Fibroblast of upper back skin (primary cell): ENCODE data around the gene AIF1L.
"Not testable (repeated sequence)": the region's sequence is repeated elsewhere in the genome, so short reads cannot be mapped to it uniquely, and the experiment has no call there.

Source experiments
- DNase-seq: peaks from one replicate; pipeline ENCODE4 v3.0.0-alpha.2; 2013

Gene AIF1L

DNA sequence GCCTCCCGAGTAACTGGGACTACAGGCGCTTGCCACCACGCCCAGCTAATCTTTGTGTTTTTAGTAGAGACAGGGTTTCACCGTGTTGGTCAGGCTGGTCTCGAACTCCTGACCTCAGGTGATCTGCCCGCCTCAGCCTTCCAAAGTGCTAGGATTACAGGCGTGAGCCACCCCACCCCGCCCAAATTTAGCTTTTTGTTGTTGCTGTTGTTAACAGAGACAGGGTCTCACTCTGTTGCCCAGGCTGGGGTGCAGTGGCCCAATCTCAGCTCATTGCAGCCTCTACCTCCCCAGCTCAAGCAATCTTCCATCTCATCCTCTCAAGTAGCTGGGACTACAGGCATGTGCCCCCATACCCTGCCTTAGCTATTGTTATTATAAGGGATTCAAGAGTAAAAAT, 3.5 kb downstream of the AIF1L start:
- not testable (repeated sequence) for DNase-seq

DNA sequence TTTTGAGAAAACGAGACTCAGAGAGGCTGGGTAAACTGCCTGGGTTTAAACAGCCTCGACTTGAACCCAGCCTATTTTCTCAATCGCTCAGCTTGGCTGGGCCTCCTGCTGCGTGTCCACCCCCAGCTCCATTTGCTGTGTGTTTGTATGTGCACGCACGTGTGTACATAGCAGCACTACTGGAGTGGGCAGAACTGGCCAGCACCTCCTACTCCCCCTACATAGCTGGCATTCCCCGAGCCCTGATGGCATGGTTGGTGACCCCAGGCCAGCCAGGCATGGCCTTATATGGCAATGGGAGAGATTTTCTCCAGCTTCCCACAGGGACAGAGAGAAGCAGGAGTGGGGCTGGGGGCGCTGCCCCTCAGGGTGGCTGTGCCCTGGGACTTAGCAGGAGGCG, 4.1 kb downstream of the AIF1L start:
- DNase-seq: no peak

DNA sequence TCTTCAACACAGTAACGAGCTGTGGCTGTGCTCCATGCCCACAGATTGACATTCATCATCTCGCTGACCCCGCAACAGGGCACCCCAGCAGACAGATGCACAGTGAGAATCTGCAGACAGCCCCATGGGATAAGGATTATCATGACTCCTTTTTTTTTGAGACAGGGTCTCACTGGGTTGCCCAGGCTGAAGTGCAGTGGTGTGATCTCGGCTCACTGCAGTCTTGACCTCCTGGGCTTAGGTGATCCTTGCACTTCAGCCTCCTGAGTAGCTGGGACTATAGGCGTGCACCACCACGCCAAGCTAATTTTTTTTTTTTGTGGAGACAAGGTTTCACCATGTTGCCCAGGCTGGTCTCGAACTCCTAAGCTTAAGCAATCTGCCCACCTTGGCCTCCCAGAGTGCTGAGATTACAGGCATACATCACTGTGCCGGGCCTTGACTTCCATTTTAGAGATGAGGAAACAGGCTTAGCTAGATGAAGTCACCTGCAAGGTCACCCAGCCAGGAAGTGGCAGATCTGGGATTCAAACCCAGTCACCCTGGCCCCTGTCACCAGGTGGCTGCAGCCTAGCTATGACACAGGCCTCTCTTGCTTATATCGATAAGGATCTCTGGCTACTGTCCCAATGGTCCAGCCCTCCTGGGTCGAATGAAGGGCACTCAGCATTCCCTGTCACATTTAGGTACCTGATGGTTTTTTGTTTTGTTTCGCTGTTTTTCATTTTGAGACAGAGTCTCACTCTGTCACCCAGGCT, 5.1 kb downstream of the AIF1L start:
- no peak for DNase-seq

DNA sequence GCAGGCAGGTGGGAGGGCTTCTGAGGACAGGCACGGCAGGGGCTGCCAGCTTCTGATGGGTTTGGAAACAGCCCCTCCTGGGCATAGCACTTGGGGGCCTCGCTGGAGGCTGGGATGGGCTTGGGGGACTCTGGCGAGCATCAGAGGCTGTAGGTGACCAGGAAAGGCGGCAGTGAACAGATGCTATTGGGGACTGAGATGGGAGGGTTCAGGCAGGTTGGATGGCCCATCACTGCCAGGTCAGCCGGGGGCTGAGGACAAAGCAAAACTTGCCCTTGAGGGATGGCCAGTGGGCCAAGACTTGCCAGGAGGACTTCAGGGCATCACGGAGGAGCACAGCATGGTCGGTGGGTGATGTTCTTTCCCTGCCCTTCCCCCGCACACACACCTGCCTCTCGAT, 6.7 kb downstream of the AIF1L start:
- no peak for DNase-seq

DNA sequence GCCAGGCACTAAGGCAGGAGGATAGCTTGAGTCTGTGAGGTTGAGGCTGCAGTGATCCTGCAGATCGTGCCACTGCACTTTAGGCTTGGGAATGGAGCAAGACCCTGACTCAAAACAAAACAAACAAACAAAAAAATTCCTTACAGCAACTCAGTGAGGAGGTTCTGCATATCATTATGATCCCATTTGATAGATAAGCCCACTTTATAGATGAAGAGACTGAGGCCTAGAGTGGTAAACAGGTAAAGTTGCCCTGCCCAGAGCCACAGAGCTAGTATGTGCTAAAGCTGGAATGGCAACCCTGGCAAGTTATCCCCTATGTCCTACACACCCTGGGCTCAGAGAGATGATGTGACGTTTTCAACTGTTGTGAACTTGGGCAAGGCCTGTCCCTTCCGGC, 7.2 kb downstream of the AIF1L start:
- no peak for DNase-seq

DNA sequence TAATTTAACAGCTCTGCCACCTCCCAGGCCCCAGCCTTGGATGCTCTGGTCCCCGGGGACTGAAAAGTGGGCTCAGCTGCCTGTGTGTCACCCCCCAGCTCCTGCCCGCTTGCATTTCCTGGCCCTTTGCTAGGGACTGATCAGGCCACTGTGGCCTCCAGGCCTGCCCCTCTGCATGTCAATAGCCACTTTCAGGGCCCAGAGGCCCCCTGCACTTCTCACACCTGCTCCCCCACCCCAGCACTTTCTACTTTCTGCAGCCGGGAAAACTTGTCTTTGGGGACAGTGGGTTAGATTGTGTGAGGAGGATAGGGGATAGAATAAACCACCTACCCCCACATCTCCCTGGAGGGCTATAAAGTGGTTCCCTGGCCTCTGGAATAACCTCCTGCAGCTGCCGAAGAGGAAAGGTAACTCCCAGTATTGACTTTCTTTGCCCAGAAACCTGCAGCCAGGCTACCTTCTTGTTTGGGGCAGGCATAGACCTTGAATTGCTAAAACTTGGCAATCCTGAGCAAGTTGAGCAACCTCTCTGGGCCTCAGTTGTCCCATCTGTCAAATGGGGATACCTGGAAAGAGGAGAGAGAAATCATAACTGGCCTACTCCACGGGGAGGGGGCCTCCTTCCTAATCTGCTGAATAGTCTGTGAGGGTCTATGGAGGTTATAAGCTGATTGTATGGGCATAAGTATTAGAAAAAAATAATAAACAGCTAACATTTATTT, 7.8 kb downstream of the AIF1L start:
- DNase-seq: no peak

DNA sequence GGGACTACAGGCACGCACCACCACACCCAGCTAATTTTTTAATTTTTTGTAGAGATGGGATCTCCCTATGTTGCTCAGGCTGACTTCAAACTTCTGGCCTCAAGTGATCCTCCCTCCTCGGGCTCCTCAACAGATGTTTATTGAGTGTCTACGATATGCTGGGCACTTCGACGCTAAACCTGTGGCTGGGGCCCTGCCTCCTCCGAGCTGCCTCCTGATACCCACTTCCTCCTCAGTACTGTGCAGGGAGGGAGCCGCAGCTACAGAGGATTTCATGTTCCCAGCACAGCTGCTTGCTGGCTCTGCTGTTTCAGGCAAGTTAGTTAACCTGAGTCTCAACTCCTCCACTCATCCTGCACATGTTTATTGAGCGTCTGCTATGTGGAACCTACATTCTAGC, 9.6 kb downstream of the AIF1L start:
- no peak for DNase-seq

DNA sequence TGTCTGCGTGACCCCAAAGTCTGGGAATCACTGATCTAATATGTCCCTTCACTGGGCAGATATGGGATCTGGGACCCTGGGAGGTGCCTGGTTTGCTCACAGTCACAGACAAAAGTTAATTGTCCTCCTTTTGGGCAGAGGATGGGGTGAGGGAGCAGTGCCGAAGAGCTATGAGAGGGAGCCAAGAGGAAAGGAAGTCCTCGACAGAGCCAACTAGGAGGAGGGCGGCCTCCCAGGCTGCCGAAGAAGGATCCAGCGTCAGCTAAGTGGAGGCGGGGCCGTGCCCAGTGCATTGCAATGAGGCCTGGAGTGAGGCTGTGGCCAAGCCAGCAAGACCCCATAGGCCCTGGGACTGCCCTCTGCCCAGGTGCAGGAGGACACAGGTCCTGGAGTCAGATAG, 11.4 kb downstream of the AIF1L start:
- no peak for DNase-seq

DNA sequence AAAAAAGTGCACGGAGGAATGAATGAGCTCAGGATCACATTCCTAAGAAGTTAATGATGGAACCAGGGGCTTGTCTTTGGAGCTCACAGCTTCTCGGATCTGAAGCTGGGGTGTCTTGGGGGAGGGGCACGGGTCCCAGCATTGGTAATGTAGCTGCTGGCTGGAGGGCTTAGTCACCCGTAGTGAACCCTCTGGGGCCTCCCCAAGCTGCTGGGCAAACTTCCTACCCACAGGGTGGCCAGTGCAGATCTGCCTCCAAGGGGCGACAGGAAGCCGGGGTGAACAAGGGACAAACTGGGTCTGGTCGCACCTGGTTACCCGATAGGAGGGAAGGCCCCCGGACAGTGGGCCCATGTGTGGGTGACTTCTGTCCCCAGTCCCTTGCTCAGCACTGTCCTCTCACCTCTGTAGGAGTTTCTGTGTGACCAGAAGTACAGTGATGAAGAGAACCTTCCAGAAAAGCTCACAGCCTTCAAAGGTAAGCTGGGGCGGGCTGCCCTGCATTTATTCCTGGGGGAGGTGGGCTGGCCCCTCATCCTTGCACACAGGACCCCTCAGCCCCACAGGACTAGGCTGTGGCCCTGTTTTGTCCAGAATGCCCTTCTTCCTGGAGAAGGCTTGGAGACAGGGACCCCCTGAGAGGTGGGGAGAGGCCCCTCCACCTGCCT, 15.0 kb downstream of the AIF1L start:
- no peak for DNase-seq

DNA sequence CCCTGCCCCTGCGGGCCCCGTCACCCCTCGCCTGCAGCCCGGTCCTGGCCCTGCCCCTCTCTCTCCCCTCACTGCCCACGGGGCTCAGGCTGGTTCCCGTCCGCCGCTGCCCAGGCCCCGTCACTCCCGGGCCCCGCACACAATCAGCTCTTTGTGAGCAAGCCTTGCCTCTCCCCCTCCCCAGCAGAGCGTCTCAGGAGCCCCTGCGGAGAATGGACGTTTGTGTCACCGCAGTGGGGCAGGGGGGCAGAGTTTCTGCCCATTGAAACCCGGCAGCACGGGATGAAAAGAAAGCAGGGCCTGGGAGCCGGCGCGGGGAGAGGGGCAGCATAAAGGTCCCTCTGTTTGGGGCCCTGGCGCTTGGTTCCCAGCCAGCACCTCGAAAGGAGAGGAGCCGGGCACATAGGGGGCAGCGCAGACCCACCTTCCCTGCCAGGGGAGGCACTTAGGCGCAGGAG, 15.6 kb downstream of the AIF1L start:
- DNase-seq: no peak

DNA sequence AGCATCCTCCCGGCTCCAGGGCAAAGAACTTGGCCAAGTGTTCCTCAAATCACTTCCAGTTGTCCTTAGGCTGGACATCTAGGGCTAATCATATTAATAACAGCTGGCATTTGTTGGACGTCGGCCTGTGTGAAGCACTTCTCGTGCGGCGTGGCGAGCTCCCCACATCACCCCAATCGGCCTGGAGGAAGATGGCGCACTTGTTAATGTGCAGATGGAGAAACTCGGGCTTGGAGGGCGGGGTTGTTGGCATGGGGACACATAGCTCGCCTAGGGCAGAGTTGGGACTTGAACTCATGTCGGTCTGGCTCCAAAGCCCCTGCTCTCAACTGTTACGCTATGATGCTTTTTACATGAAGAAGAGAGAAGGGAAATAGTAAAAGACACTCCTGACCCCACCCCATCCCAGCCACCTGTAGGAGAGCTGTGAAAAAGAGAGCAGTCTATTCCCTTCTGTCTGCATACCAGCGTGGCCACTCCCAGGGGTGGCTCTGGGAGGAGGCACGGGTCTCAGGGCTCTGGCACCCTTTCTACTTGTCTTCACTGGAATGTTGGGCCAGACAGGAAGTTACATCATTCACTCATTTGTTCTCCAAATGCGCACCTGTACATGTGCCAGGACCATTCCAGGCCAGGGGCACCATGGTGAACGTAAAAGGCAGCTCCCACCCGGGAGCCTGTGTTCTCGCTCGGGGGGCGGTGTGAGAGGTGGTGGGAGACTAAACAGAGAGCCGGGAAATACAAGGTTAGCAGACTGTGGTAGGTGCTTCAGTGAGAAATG, 16.2 kb downstream of the AIF1L start:
- no peak for DNase-seq

DNA sequence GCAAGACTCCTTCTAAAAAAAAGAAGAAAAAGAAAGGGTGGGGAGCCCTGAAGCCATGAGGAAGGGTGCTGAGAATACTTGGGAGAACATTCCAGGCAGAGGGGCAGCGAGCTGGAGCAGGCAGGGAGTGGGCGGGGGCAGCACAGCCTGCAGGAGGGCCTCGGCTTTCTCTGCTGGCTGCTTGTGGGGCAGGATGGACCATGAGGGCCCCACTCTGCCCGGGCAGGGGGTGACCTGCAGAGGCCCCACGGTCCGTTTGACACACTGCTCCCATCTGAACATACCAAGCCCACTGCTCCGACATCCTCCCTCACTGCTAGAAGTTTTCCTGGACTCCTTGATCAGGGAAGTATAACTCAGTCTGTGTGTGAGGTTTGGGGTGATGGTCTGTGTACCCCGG, 17.3 kb downstream of the AIF1L start:
- no peak for DNase-seq

DNA sequence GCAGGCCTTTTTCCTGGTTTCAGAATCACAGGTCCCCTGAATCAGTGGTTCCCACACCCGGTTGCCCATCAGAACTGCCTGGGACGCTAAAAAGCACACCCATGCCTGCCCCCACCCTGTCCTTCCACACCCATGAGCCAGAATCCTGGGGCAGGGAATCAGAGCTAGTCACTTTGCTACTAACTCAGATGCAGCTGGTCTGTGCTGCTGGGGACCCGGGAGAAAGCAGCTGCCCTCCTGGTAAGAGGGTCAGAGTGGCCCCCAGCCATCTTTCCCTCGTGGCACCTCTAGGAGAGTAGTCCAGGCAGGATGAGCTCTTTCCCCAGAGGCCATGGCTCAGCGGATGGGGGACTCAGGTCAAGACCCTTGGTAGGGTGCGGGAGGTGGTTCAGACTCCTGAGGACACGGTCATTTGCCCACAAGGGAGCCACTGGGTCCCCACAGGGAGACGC, 17.8 kb downstream of the AIF1L start:
- DNase-seq: no peak

DNA sequence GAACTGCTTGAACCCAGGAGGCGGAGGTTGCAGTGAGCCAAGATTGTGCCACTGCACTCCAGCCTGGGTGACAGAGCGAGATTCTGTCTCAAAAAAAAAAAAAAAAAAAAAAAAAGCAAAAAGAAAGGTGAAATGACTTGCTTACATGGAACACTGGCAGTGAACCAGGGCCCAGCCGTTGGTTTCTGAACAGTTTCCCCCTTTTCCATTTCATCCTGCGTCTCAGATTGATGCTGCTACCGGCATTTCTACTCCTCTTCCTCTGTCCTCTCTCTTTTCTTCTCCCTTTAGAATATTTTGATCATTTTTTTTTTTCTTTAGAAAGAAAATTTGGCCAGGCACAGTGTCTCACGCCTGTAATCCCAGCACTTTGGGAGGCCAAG, 19.0 kb downstream of the AIF1L start:
- not testable (repeated sequence) for DNase-seq

DNA sequence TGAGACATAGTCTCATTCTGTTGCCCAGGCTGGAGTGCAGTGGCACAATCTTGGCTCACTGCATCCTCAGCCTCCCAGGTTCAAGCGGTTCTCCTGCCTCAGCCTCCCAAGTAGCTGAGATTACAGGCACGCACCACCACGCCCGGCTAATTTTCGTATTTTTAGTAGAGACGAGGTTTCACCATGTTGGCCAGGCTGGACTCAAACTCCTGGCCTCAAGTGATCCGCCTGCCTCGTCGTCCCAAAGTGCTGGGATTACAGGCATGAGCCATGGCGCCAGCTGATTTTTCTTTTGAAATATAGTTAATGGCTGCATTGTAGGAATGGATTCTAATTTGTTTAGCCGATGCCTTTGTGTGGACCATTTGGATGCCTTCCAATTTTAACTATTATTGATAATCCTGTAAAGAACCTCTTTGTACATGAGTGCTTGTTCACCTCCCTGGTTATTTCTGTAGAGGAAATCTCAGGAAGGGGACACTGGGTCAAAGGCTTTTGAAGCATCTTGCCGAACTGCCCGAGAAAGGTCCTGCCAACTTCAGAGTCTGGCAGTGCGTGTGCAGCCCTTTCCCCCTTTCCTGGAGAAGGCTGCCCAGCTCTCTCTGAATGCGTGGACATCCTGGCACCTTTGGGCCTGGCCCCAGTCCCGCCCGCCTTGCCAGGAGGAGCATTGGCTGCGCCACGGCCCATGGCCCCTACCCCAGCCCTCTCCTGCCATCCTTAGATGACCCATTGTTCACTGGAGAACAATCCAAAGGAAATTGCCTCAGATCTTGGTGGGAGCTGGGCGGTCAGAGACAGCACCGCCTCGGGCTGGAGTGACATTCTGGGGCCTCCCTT, 20.2 kb downstream of the AIF1L start:
- DNase-seq: no peak

DNA sequence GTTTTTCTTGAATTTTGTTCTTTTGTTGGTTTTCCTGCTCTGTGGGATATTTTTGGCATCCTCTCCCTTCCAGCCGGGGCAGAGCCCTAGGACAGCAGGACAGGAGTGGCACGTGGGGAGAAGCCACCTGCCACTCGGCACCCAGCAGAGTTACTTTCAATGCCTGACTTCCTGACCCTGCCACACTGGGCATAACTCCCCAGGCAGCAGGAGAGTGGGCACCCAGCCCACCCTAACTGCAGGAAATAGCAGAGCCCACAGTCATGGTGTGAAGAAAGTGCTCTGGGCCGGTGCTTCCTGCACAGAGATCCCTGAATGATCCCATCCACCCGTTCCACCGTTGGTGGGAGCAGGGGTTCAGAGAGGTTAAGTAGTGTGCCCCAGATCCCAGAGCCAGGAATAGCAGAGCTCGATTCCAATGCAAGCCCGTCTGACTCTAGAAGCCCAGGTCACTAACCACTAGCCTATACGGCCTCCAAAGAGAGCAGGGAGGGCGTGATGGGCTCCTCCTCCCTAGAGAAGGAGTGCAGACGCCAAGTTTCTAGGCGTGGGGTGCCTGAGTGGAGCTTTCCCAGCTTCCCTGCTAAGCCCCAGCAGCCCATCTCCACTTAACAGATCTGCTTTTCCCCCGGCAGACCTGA, 20.9 kb downstream of the AIF1L start:
- DNase-seq: no peak

DNA sequence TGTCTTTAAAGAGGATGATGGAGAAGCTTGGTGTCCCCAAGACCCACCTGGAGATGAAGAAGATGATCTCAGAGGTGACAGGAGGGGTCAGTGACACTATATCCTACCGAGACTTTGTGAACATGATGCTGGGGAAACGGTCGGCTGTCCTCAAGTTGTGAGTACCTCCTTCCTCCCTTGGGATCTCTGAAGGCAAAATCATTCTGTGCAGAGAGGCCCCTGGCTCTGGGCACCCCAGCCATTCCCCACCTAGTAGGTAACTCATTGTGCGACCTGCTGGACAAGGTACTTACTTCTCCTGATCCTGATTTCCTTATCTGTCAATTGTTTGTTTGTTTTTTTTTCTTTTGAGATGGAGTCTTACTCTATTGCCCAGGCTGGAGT, 21.4 kb downstream of the AIF1L start:
- DNase-seq: no peak

DNA sequence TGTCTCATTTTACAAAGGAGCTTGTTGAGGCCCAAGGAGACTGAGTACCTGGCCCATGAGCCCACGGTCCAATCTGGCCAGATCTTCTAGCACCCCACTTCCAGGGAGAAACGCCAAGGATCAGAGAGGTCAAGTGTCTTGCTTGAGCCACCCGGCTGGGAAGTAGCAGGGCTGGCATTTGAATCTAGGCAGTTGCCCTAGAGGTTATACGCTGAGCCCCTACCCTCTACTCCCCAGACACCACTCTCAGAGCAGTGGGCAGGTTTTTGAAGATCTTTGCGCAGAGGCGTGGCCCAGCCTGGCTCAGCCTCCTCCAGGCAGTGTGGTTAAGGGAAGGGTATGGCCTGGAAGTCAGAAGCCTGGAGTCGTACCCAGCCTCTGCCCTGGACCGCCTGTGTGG, 23.3 kb downstream of the AIF1L start:
- DNase-seq: no peak

DNA sequence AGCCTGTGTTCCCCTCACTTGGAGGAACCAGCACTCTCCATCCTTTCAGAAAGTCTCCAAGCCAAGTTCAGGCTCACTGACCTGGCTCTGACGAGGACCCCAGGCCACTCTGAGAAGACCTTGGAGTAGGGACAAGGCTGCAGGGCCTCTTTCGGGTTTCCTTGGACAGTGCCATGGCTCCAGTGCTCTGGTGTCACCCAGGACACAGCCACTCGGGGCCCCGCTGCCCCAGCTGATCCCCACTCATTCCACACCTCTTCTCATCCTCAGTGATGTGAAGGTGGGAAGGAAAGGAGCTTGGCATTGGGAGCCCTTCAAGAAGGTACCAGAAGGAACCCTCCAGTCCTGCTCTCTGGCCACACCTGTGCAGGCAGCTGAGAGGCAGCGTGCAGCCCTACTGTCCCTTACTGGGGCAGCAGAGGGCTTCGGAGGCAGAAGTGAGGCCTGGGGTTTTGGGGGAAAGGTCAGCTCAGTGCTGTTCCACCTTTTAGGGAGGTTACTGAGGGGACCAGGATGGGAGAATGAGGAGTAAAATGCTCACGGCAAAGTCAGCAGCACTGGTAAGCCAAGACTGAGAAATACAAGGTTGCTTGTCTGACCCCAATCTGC, 24.4 kb downstream of the AIF1L start:
- no peak for DNase-seq

DNA sequence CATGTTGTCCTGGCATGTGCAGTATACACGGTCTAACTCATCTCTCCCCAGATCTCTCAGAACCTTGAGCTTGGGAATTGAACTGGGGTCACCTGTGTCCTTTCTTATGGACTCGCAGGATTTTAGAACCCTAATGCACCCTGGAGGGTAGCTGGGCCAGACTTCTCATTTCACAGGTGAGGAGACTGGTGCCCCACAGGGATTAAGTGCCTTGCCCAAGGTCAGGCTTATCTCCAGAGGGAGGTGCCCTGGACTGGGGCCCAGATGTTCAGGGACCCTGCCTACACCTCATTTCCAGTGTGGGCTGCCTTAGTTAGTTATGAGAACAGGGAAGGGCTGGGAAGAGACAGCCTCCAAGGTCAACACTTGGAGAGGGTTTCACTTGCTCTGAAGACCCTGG, 25.0 kb downstream of the AIF1L start:
- DNase-seq: no peak

DNA sequence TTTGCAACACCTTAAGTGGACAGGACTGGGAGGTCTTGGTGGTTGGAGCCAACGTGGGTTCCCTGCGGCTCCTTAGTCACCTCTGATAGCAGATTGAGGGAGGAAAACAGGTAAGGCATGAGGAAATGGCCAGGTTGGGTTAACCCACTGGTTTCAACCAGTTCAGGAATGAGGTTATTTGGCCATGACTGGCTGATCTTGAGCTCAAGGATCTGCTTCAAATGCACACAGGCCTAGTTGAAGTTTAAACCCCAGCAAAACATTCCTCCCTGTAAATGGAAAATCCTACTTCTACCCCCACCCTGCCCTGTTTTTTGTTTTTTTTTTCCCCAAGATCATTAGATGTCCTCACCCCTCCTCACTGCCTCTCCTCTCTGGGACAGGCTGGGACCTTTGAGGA, 25.8 kb downstream of the AIF1L start:
- no peak for DNase-seq

DNA sequence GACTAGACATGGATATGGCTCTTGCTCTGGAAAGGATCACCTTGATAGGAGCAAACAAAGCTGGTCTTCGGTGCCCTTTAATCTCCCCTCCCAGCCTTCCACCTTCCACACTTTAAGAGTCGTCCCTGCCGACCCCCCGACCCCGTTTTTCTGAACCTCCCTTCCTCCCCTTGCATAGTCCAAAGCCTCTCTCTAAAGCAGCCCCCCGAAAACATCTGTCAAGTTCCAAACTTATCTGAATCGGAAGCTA, 28.6 kb downstream of the AIF1L start:
- DNase-seq: no peak
